GM23248 (cell line): Measurements from ENCODE around the gene TMEM217. TPM values are rescaled to one million over a fixed set of nuclear protein-coding genes. Genes with fewer than 3 reads are reported as not detected.

Experiments used
- DNase-seq: peaks from one replicate; pipeline ENCODE4 v3.0.0-alpha.2; 2015
- H2AFZ ChIP-seq: fragments of 200-600 bp; sonication (generic); 2 replicates; pipeline ENCODE4 v1.6.1; 2016; ENCODE audit warnings: antibody characterized with exemption
- H3F3A ChIP-seq: fragments of 200-600 bp; sonication (generic); 2 replicates; pipeline ENCODE4 v1.6.1; 2016; ENCODE audit warnings: mild to moderate bottlenecking, antibody characterized with exemption, mixed run types; ENCODE audit not compliant: insufficient read depth
- H3K27ac ChIP-seq: fragments of 200-600 bp; sonication (generic); 2 replicates; pipeline ENCODE4 v1.5.1; 2016; ENCODE audit warnings: mild to moderate bottlenecking
- H3K27me3 ChIP-seq: fragments of 200-600 bp; sonication (generic); replicated peaks from 2 replicates; pipeline ENCODE4 v1.6.1; 2016; ENCODE audit warnings: mild to moderate bottlenecking; ENCODE audit not compliant: insufficient read depth
- H3K36me3 ChIP-seq: fragments of 200-600 bp; sonication (generic); 2 replicates; pipeline ENCODE4 v1.6.1; 2016; ENCODE audit warnings: low read depth, mild to moderate bottlenecking
- H3K4me1 ChIP-seq: fragments of 200-600 bp; sonication (generic); 2 replicates; pipeline ENCODE4 v1.6.1; 2016; ENCODE audit warnings: mild to moderate bottlenecking; ENCODE audit not compliant: insufficient read depth
- H3K4me2 ChIP-seq: fragments of 200-600 bp; sonication (generic); one replicate; pipeline ENCODE4 v1.6.1; 2016; ENCODE audit warnings: mild to moderate bottlenecking; ENCODE audit not compliant: unreplicated experiment
- H3K4me3 ChIP-seq: fragments of 200-600 bp; sonication (generic); 2 replicates; pipeline ENCODE4 v1.5.1; 2016; ENCODE audit warnings: mild to moderate bottlenecking
- H3K79me2 ChIP-seq: fragments of 200-600 bp; sonication (generic); 2 replicates; pipeline ENCODE4 v1.6.1; 2016; ENCODE audit warnings: mild to moderate bottlenecking; ENCODE audit not compliant: insufficient read depth
- H3K9ac ChIP-seq: fragments of 200-600 bp; sonication (generic); 2 replicates; pipeline ENCODE4 v1.6.1; 2016; ENCODE audit warnings: mild to moderate bottlenecking
- H3K9me2 ChIP-seq: fragments of 200-600 bp; sonication (generic); 2 replicates; pipeline ENCODE4 v1.6.1; 2016; ENCODE audit warnings: mixed run types, mild to moderate bottlenecking, moderate library complexity; ENCODE audit not compliant: insufficient read depth
- H3K9me3 ChIP-seq: fragments of 200-600 bp; sonication (generic); one replicate; pipeline ENCODE4 v1.6.1; 2017; ENCODE audit warnings: low read depth
- H4K20me1 ChIP-seq: fragments of 200-600 bp; sonication (generic); 2 replicates; pipeline ENCODE4 v1.6.0; 2016; ENCODE audit not compliant: insufficient read depth
- EZH2 ChIP-seq: fragments of 200-600 bp; sonication (generic); IDR thresholded peaks from 2 replicates; pipeline ENCODE4 v1.6.1; 2018; ENCODE audit warnings: antibody characterized with exemption, mild to moderate bottlenecking; ENCODE audit not compliant: insufficient read depth, poor library complexity, severe bottlenecking
- EZH2phosphoT487 ChIP-seq: fragments of 200-600 bp; sonication (generic); IDR thresholded peaks from 2 replicates; pipeline ENCODE4 v1.6.1; 2018; ENCODE audit warnings: antibody characterized with exemption, moderate library complexity, mild to moderate bottlenecking, low read depth; ENCODE audit not compliant: insufficient read depth
- WGBS, 2 experiments: methylation state at CpG; one replicate each; pipeline ENCODE4 v1.1.6; 2015 to 2017; ENCODE audit warnings: low lambda C conversion rate in 2 of 2, low coverage in 1 of 2; ENCODE audit errors: missing lambda C conversion rate in 2 of 2; 5-methylcytosine and 5-hydroxymethylcytosine counted together
- in situ Hi-C: fragments of 300-500 bp; cut with MboI; formaldehyde crosslinking; loops from 2 replicates; pipeline ENCODE4 v1.15.0; 2020
- polyA plus RNA-seq: library from polyadenylated mRNA; unstranded; fragments of >200 nt; fragmentation: Nextera tagmentation; extraction: Ambion mirVana; gene quantifications from 2 replicates; pipeline ENCODE4 v1.2.1, GENCODE V29; 2016
- total RNA-seq: library from RNA; depleted of rRNA; stranded (reverse); fragments of >200 nt; shearing (Covaris generic); gene quantifications from 2 replicates; pipeline ENCODE4 v1.2.3, GENCODE V29; 2014

Gene TMEM217
- total and polyA plus RNA-seq, 2 experiments from 2014 or later = 1.2 to 6.5 TPM

DNA sequence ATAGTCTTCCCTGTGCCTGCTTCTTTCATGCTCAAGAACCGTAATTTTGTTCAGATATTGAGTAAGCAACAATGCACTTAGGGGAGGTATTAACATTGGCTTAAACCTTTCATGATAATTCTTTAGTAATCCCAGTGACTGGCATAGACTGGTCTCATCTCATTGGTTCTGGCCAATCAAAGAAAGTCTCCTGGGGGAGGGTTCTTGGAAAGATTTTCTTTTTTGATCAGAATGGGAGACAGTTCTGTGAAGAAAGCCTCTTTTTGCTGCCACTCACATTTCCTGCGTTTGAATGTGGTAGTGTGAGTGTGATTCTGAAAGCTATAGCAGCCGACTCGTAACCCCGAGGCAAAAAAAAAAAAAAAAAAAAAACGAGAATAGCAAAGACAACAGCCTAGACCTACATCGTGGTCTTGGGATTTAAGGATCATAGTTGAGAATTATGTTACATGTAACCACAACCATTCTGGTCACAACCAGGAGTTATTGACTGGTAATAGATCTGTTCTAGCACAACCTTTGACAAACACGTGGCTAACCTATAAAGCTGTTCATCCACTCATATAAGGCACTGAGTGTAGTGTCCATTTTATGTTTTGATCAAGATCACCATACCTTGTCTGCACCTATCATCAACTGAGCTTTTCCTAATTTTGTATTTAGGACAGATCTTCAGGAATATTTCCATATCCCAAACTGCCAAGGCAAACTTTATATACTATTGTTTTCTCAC is 15.1 kb upstream of the TMEM217 start:
- WGBS, 2 experiments = 83 to 85% methylated on average over 8 of the region's 8 CpGs
- no peak overlapping the region for H2AFZ ChIP-seq
- no peaks in the 10 kb centered on the region for H4K20me1 ChIP-seq
- no peak overlapping the region for H3K9ac ChIP-seq
- no peak overlapping the region for H3K27ac ChIP-seq
- H3K9me2 ChIP-seq = no peaks in the 10 kb centered on the region
- no peak for TF ChIP-seq EZH2
- TF ChIP-seq EZH2phosphoT487 = no peak
- no peaks in the 10 kb centered on the region for H3F3A ChIP-seq
- no peaks in the 10 kb centered on the region for H3K9me3 ChIP-seq
- no peak overlapping the region for H3K4me2 ChIP-seq
- peaks cover 62% of the 10 kb centered on the region for H3K79me2 ChIP-seq
- no peaks in the 10 kb centered on the region; the same call in 1 of the 2 replicates for H3K36me3 ChIP-seq
- in situ Hi-C loops = no loop called here
- DNase-seq = no peak
- no peaks in the 10 kb centered on the region for H3K27me3 ChIP-seq
- no peaks in the 10 kb centered on the region for H3K4me1 ChIP-seq
- H3K4me3 ChIP-seq = no peak overlapping the region

DNA sequence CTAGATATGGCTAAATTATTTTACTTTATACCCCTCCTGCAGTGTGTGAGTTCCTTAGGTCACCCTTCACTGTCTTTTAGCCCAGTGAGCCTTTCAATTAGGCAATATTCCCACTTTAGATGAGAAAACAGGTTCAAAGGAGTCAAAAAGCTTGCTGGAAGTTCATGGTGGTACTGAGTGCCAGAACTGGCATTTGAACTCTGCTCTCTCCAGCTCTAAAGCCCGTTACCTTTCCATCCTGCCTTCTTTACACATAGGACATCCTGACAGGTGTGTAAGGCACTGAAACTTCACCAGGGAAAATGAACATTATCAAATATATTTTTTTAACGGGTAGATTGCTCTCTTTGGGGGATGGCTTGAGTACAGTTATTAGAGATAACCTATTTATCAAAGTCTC is 11.2 kb upstream of the TMEM217 start:
- no peak overlapping the region for H2AFZ ChIP-seq
- H3F3A ChIP-seq = no peaks in the 10 kb centered on the region
- no peaks in the 10 kb centered on the region for H3K4me1 ChIP-seq
- no peak overlapping the region for H3K9ac ChIP-seq
- 62 to 74% methylated on average over 2 of the region's 2 CpGs for WGBS, 2 experiments
- H3K27ac ChIP-seq = no peak overlapping the region
- no peaks in the 10 kb centered on the region for H3K27me3 ChIP-seq
- H3K9me3 ChIP-seq = no peaks in the 10 kb centered on the region
- no peaks in the 10 kb centered on the region; the same call in 1 of the 2 replicates for H3K36me3 ChIP-seq
- DNase-seq = no peak
- no peak overlapping the region for H3K4me3 ChIP-seq
- H3K4me2 ChIP-seq = no peak overlapping the region
- peaks cover 60% of the 10 kb centered on the region for H3K79me2 ChIP-seq
- in situ Hi-C loops = no loop called here
- TF ChIP-seq EZH2 (no peak), EZH2phosphoT487 (no peak)
- 0 out of 2 replicates have a peak, but pooled peaks cover 4% of the 10 kb centered on the region for H3K9me2 ChIP-seq
- no peaks in the 10 kb centered on the region for H4K20me1 ChIP-seq

DNA sequence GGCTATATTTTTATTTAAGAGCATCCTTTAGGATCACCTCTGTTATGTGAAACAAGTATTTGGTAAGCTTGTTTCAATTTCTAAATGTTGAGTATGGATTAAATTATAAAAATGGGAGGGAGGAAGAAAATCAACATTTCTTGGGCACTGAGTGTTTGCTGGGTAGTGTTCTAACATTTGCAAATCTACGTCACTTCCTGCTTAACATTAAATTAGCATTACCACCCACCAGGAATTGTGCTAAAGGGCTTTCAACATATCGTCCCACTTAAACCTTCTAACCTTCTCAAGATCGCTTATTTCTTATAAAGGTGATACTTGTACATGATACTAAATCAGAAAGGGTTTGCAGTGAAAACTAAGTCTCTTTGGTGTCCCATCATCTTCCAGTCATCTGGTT is 7.9 kb upstream of the TMEM217 start:
- H2AFZ ChIP-seq = no peak overlapping the region
- peaks cover 78% of the 10 kb centered on the region for H3K79me2 ChIP-seq
- H3K27me3 ChIP-seq = no peaks in the 10 kb centered on the region
- H3K9ac ChIP-seq = no peak overlapping the region
- H3K27ac ChIP-seq = no peak overlapping the region
- no peaks in the 10 kb centered on the region for H3K4me1 ChIP-seq
- in situ Hi-C loops = no loop called here
- H3K4me2 ChIP-seq = no peak overlapping the region
- H3K9me2 ChIP-seq = 0 out of 2 replicates have a peak, but pooled peaks cover 4% of the 10 kb centered on the region
- H3F3A ChIP-seq = no peaks in the 10 kb centered on the region
- H3K36me3 ChIP-seq = no peaks in the 10 kb centered on the region; the same call in 1 of the 2 replicates
- 92 to 96% methylated on average over 3 of the region's 3 CpGs for WGBS, 2 experiments
- no peak overlapping the region for H3K4me3 ChIP-seq
- H3K9me3 ChIP-seq = no peaks in the 10 kb centered on the region
- TF ChIP-seq EZH2 = no peak
- no peak for TF ChIP-seq EZH2phosphoT487
- no peaks in the 10 kb centered on the region for H4K20me1 ChIP-seq
- DNase-seq = no peak

DNA sequence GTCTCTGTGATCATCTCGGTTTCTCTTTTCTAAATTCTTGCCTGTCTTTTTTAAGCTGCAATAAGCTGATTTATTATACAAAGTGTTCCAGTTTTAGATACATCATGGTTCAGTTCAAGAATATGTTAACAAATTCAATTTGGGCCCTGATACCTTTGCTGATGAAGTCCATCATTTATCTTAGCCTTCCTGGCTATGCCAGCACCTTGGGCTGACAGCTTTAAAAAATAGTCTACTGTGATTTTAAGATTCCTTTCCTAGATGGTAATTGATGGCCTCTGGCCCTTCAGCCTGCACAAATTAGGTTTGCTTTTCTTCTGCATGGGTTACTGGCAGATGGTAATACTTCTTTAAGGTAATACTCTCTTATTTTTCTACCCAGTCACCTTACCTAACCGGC is 7.1 kb upstream of the TMEM217 start:
- Histone ChIP-seq H2AFZ (no peak overlapping the region), H3K79me2 (peaks cover 81% of the 10 kb centered on the region), H3K27ac (no peak overlapping the region), H3K4me3 (no peak overlapping the region), H3K4me2 (no peak overlapping the region), H3K9me3 (no peaks in the 10 kb centered on the region), H3K9me2 (0 out of 2 replicates have a peak, but pooled peaks cover 4% of the 10 kb centered on the region), H4K20me1 (no peaks in the 10 kb centered on the region), H3K36me3 (no peaks in the 10 kb centered on the region; the same call in 1 of the 2 replicates), H3K4me1 (no peaks in the 10 kb centered on the region), H3K9ac (no peak overlapping the region), H3K27me3 (no peaks in the 10 kb centered on the region), H3F3A (no peaks in the 10 kb centered on the region)
- WGBS, 2 experiments = 78 to 79% methylated on average over 2 of the region's 2 CpGs
- no peak for TF ChIP-seq EZH2phosphoT487
- no peak for TF ChIP-seq EZH2
- DNase-seq = no peak
- in situ Hi-C loops = no loop called here
